Epithelial cell of esophagus (primary cell): Measurements from ENCODE around the gene CDH4.
"Not testable (repeated sequence)": the region's sequence is repeated elsewhere in the genome, so short reads cannot be mapped to it uniquely, and the experiment has no call there.

Source experiments
- DNase-seq: peaks from one replicate; pipeline ENCODE4 v3.0.0; 2010; ENCODE audit warnings: low read depth
- H3K4me3 ChIP-seq: 2 replicates; pipeline ENCODE4 v1.5.1; 2011; ENCODE audit warnings: mild to moderate bottlenecking, low read length, control low read depth
- TF ChIP-seq, protein P1 (sequence below): IDR thresholded peaks from 2 replicates; pipeline ENCODE4 v1.5.1; 2011; ENCODE audit warnings: low read depth, mild to moderate bottlenecking, low read length, control low read depth, inconsistent platforms; ENCODE audit not compliant: insufficient read depth; ENCODE audit errors: missing control alignments

CDH4 gene

DNA sequence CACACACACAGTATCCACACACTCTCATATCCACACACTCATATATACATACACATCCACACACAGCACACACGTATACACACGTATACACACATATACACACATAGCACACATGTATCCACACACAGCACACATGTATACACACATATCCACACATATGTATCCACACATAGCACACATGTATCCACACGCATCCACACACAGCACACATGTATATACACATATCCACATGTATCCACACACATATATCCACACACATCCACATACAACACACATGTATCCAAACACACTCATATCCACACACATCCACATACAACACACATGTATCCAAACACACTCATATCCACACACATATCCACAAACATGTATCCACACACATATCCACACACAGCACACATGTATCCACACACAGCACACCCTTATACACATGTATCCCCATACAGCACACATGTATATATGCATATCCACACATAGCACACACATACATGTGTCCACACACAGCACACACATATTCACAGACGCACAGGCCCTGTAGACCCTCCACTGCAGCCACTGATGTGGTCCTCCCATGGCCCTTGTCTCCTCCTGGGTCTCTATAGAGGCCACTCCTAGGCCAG, 172.1 kb downstream of the CDH4 start:
- no peak overlapping the region for H3K4me3 ChIP-seq
- DNase-seq, result no peak
- TF ChIP-seq, protein P1, sequence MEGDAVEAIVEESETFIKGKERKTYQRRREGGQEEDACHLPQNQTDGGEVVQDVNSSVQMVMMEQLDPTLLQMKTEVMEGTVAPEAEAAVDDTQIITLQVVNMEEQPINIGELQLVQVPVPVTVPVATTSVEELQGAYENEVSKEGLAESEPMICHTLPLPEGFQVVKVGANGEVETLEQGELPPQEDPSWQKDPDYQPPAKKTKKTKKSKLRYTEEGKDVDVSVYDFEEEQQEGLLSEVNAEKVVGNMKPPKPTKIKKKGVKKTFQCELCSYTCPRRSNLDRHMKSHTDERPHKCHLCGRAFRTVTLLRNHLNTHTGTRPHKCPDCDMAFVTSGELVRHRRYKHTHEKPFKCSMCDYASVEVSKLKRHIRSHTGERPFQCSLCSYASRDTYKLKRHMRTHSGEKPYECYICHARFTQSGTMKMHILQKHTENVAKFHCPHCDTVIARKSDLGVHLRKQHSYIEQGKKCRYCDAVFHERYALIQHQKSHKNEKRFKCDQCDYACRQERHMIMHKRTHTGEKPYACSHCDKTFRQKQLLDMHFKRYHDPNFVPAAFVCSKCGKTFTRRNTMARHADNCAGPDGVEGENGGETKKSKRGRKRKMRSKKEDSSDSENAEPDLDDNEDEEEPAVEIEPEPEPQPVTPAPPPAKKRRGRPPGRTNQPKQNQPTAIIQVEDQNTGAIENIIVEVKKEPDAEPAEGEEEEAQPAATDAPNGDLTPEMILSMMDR, result no peak

DNA sequence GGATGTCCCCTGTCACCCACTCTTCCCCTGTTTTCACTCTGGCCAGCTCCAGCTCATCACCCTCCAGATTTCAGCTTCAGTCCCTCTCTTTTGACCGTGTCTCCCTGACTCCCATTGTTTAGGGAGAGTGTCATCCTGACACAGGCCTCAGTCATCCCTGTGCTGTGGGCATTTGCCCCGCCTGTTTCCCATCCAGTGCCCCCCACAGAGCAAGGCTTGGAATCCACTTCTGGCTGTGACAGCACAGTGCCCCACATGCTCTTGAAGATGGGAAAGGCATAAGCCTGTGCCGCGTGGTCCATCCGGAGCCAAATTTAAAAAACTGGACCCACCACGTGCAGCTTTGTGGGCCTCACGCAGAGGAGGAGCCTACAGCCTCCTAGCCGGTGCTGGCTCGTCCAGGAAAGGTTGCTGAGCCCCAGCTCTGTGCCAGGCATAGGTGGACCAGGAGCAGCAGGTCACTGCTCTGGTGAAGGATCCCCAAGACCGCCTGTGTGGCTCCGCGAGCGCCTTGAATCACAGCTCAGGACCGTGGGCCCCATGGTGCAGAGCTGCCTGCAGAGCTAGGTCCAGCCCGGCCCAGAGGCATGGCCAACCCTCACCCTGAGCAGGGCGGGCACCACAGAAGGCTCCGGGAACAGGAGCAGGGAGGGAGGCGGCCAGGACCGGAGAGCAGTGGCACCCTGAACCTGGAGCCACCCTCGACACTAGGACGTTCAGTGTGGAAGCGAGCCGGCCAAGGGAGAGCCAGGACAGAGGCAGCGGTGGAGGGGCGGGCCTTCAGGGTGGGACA, 172.8 kb downstream of the CDH4 start:
- no peak for DNase-seq
- H3K4me3 ChIP-seq, result no peak overlapping the region
- TF ChIP-seq, protein P1, result no peak

DNA sequence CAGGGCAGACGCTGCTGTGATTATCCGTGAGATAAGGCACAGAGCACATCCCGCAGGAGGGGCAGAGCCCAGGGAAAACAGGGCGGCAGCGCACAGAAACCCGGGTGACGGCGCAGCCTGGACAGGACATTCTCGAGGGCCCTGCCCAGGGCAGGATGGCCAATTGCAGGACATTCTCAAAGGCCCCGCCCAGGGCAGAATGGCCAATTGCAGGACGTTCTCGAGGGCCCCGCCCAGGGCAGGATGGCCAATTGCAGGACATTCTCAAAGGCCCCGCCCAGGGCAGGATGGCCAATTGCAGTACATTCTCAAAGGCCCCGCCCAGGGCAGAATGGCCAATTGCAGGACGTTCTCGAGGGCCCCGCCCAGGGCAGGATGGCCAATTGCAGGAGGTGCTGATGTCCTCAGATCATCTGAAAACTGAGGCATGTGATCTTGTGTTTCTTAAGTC, 173.5 kb downstream of the CDH4 start:
- not testable (repeated sequence) for H3K4me3 ChIP-seq, DNase-seq

DNA sequence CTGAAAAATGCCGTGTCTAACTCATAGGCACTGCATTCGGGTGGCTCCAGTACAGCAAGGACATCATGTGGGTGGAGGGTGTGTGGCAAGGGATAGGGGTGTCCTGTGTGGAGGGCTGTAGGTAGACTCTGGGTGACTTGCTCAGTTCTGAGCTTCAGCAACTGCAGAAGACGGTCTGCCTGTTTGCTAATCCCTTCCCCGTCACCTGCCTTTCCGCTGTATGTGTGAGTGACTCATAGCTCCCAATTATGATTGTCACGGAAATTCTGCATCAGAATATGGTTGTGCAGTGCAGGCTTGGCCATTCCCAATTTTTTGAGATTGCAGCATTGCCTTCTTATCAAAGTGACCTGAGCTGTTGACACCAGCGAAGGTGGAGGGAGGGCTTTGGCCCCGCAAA, 174.3 kb downstream of the CDH4 start:
- TF ChIP-seq, protein P1, result no peak
- no peak overlapping the region for H3K4me3 ChIP-seq
- peak; percentile 65 for DNase-seq

DNA sequence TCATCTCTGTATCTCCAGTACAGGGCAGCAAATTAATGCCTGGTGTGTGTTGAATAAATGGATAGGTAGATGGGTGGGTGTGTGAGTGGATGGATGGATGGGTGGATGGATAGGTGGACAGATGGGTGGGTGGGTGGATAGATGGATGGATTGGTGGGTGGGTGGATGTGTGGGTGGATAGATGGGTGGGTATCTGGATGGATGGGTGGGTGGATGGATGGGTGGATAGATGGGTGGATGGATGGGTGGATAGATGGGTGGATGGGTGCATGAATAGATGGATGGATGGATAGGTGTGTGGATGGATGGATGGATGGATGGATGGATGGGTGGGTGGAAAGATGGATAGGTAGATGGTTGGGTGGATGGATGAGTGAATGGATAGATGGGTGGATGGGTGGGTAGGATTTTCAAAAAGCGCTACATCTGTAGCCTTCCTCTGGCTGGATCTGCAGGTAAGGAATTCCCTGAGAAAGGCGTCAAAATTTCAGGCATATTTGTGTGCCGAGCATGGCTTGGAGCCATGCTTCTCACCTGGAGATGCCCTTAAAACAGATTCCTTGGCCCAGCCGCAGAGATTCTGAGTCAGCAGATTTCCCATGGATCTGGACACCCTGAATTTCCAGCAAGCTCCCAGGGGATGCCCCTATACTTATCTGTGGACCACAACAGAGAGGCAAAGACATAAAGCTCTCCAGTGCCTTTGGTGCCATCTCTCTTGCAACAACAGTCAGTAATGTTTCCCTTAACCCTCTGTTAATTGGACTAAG, 177.6 kb downstream of the CDH4 start:
- TF ChIP-seq, protein P1, result no peak
- no peak for DNase-seq
- H3K4me3 ChIP-seq, result no peak overlapping the region

DNA sequence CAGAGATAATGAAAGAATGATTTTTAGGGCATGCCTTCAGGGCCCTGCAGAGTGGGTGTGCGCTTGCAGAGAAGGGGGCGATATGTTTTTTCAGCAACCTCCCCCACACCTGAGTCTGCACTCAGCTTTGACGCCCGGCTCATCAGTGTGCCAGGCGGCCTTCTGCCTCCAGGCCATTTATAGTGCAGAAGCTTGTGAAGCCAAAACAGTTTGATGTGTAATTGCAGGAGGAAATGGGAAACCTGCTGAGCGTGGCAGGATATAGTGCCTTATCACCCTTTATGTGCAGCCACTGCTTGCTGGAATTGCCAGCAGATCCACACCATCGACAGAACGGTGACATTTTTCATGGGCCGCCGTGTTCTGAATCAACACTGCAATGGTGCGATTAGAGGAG, 178.2 kb downstream of the CDH4 start:
- no peak for DNase-seq
- H3K4me3 ChIP-seq, result no peak overlapping the region
- TF ChIP-seq, protein P1, result no peak

DNA sequence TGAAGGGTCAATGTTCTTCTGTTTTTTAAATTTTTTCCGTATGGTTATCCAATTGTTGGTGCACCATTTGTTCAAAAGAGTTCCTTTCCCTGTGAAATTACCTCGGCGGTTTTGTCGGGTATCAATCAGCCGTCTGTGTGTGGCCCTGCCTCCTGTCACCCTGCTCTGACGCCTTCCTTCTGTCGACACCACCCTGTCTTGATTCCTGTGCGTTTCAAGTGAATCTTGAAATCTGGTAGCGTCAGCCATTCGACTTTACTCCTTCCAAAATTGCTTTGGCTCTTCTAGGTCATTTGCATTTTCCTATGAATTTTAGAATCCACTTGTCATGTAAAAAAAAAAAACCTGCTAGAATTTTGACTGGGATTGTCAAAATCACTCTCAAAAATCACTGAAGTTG, 181.1 kb downstream of the CDH4 start:
- TF ChIP-seq, protein P1, result no peak
- DNase-seq, result no peak
- H3K4me3 ChIP-seq, result no peak overlapping the region
